ENCODE results near the gene DCDC1.

The DCDC1 gene

DNA sequence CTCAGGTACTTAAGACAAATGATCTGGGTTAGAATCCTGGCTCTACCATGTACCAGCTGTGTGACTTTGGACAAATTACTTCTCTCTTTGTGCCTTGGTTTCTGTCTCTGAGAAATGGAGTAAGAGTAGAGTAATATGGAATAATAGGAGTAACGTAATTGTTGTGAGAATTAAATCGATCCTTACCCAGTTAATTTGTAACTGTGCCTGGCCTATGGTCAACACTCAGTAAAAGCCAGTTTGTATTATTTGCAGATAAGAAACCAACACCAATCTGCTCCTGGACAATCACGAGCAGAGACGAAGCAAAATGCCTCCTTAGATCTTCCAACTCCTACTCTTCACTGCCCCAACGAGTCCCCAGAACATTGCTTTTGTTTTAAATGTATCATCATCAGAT lies 266.7 kb downstream of the DCDC1 start:
- no peak for DNase-seq (ENCODE audit: extremely low read depth, low read depth)
- H3K4me3 ChIP-seq (replicated peaks; ENCODE audit: low read depth, low read length), result no peak overlapping the region
- TF ChIP-seq, protein P1, sequence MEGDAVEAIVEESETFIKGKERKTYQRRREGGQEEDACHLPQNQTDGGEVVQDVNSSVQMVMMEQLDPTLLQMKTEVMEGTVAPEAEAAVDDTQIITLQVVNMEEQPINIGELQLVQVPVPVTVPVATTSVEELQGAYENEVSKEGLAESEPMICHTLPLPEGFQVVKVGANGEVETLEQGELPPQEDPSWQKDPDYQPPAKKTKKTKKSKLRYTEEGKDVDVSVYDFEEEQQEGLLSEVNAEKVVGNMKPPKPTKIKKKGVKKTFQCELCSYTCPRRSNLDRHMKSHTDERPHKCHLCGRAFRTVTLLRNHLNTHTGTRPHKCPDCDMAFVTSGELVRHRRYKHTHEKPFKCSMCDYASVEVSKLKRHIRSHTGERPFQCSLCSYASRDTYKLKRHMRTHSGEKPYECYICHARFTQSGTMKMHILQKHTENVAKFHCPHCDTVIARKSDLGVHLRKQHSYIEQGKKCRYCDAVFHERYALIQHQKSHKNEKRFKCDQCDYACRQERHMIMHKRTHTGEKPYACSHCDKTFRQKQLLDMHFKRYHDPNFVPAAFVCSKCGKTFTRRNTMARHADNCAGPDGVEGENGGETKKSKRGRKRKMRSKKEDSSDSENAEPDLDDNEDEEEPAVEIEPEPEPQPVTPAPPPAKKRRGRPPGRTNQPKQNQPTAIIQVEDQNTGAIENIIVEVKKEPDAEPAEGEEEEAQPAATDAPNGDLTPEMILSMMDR (IDR thresholded peaks at IDR 0.05; ENCODE audit: low read depth, low read length, missing control alignments), result no peak

DNA sequence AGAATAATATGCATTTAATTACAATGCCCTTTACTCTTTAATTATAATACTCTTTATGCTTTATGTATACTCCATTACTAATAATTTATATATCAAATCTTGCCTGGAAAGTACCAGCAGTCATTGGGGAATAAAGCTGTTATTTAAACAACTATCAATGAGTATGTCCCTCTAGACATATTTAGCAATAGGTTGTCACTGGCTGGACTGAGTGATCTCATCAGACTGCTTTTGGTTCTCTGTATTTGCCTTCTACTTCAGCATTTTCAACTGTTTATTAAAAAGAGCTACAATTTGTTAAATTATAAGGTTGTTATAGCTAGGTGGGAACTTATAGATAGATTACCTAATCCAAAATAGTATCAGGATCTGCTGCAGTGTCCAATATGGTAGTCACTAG lies 267.2 kb downstream of the DCDC1 start:
- no peak overlapping the region for H3K4me3 ChIP-seq (replicated peaks; ENCODE audit: low read depth, low read length)
- no peak for DNase-seq (ENCODE audit: extremely low read depth, low read depth)
- TF ChIP-seq, protein P1 (IDR thresholded peaks at IDR 0.05; ENCODE audit: low read depth, low read length, missing control alignments), result no peak

DNA sequence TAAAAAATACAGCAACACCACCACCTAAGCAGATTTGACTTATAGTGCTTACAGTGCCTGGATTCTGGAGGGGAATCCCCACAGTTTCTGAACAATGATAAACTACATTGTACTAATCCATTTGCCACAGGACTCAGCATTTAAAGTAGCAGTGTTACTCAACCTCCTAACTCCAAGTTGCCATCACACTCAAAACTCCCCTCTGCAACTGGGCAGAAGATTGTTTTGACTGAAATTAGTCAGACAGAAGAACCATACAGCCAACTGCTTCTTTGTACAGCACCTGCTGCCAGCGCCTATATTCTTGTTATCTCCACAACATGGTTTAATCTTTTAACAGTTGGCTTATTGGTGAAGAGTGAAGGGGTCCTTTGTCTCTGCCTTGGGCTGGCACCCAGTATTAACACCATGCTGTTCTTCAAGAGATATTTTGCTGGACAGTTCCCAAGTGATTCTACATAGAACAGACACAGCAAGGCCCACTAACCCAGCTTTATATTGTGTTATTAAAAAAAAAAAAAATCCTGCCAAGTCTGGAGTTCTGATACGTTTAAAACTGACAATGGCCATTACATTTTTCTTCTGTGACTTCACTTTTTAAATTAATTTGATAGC lies 273.2 kb downstream of the DCDC1 start:
- TF ChIP-seq, protein P1 (IDR thresholded peaks at IDR 0.05; ENCODE audit: low read depth, low read length, missing control alignments), result no peak
- H3K4me3 ChIP-seq (replicated peaks; ENCODE audit: low read depth, low read length), result no peak overlapping the region
- DNase-seq (ENCODE audit: extremely low read depth, low read depth), result no peak

DNA sequence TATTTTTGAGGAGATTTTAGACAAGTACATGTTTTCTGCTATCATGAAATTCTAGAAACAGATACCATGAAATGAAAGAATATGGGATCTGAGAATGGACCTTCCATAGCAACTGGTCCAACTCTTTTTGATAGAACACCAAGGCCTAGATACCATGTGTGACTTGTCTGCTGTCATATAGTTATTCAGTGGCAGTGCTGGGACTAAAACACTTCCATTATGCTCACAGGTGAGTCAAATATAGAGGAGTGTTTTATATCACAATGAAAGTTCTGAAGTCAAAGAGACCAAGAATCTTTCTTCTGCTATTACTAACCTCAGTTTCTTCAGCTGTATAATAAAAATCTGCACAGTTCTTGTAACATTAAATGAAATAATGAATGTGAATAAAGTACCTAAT lies 276.9 kb downstream of the DCDC1 start:
- DNase-seq (ENCODE audit: extremely low read depth, low read depth), result no peak
- no peak overlapping the region for H3K4me3 ChIP-seq (replicated peaks; ENCODE audit: low read depth, low read length)
- TF ChIP-seq, protein P1 (IDR thresholded peaks at IDR 0.05; ENCODE audit: low read depth, low read length, missing control alignments), result no peak

DNA sequence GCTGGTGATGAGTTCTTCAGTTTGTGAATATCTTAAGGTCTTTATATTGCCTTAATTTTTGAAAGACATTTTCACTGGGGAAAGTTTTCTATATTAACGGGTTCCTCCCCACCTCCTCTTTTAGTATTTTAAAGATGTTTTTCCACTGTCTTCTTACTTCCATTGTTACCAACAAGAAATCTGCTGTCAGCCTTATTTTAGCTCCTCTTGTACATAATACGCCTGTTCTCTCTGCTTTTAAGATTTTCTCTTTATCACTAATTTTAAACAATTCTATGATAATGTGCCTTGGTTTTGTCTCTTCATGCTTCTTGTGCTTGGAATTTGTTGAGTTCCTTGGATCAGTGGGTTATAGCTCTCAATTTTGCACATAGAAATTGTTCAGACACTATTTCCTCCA lies 280.4 kb downstream of the DCDC1 start:
- H3K4me3 ChIP-seq (replicated peaks; ENCODE audit: low read depth, low read length), result no peak overlapping the region
- DNase-seq (ENCODE audit: extremely low read depth, low read depth), result no peak
- TF ChIP-seq, protein P1 (IDR thresholded peaks at IDR 0.05; ENCODE audit: low read depth, low read length, missing control alignments), result no peak

DNA sequence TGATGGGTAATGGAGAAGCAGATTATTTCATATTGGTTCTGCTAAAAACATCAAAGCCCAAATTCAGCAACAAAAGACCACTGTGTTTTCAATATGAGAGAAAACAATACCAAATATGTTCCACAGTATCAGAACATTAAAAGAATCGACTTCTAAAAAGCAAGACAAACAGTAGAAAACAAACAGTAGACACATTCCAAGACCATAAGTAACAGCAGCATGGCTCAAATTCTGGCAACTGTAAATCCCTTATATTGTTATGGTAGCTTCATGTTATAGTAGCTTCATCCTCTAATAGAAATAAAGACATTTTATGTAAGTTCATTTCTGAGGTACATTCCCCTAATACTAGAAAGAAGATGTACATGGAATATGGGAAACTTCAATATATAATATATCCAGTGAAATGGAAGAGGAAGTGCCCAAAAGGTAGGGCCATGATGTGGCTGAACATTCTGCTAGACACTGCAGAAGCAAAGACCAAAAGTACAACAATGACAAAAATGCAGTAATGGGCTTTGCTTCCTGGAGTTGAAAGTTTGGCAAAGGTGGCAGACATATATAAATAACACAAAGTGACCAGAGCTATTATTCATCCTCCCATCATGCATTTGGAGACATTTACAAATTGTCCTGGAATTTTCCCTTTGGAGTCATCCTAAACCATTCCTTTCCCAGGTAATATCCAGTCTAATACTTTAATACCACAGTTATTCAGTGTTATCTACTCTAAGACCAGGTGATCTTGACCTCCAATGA lies 299.9 kb downstream of the DCDC1 start:
- TF ChIP-seq, protein P1 (IDR thresholded peaks at IDR 0.05; ENCODE audit: low read depth, low read length, missing control alignments), result no peak
- H3K4me3 ChIP-seq (replicated peaks; ENCODE audit: low read depth, low read length), result no peak overlapping the region
- DNase-seq (ENCODE audit: extremely low read depth, low read depth), result no peak
